CD14-positive monocyte (primary cell): ENCODE data around the gene EXTL2. TPM values are rescaled to one million over a fixed set of nuclear protein-coding genes. Genes with fewer than 3 reads are reported as not detected.
A peak's percentile ranks its signal among the peaks of the same experiment; 100 is the strongest.

ENCODE experiments used
- DNase-seq, 3 donors: peaks; one replicate each; pipeline ENCODE4 v3.0.0-alpha.2; 2011 to 2022
- H2AFZ ChIP-seq: 2 replicates; pipeline ENCODE4 v1.6.0; 2012; ENCODE audit warnings: mild to moderate bottlenecking, low read depth, low read length, inconsistent platforms; ENCODE audit not compliant: insufficient read depth, poor library complexity, severe bottlenecking
- H3K27ac ChIP-seq, 2 donors: 1 replicate in 1 of 2; 2 replicates in 1 of 2; pipeline ENCODE4 v1.5.1; 2012 to 2013; ENCODE audit warnings: low read length in 2 of 2, control low read depth in 1 of 2, inconsistent platforms in 1 of 2, low read depth in 1 of 2, mild to moderate bottlenecking in 1 of 2
- H3K27me3 ChIP-seq, 2 donors: one replicate each; pipeline versions ENCODE4 v1.6.0 to v1.6.1; 2011 to 2013; ENCODE audit warnings: low read length in 2 of 2; ENCODE audit not compliant: control insufficient read depth in 2 of 2, insufficient read depth in 2 of 2
- H3K36me3 ChIP-seq, 2 donors: replicated peaks in 1 of 2; 1 replicate in 1 of 2; 2 replicates in 1 of 2; pipeline versions ENCODE4 v1.5.1 to v1.6.1; 2012 to 2013; ENCODE audit warnings: low read length in 2 of 2, control low read depth in 1 of 2, inconsistent platforms in 1 of 2, mild to moderate bottlenecking in 1 of 2; ENCODE audit not compliant: insufficient read depth in 2 of 2, control insufficient read depth in 1 of 2
- H3K4me1 ChIP-seq, 2 donors: 1 replicate in 1 of 2; 2 replicates in 1 of 2; pipeline versions ENCODE4 v1.5.1 to v1.6.1; 2012 to 2013; ENCODE audit warnings: low read length in 2 of 2, control low read depth in 1 of 2, inconsistent platforms in 1 of 2, mild to moderate bottlenecking in 1 of 2, moderate library complexity in 1 of 2; ENCODE audit not compliant: insufficient read depth in 2 of 2, control insufficient read depth in 1 of 2
- H3K4me2 ChIP-seq: replicated peaks from 2 replicates; pipeline ENCODE3; 2012; ENCODE audit warnings: low read length, moderate library complexity, mild to moderate bottlenecking; ENCODE audit not compliant: poor library complexity, severe bottlenecking; ENCODE audit errors: extremely low read depth
- H3K4me3 ChIP-seq, 3 experiments: fragments of 200-600 bp in 1 of 3; sonication (generic) in 1 of 3; replicated peaks in 1 of 3; 1 replicate in 2 of 3; 2 replicates in 1 of 3; pipeline ENCODE4 v1.5.1; 2011 to 2013; ENCODE audit warnings: low read length in 3 of 3, mild to moderate bottlenecking in 3 of 3, control low read depth in 2 of 3, low read depth in 2 of 3, inconsistent platforms in 1 of 3, moderate library complexity in 1 of 3
- H3K79me2 ChIP-seq: 2 replicates; pipeline ENCODE4 v1.6.0; 2012; ENCODE audit warnings: mild to moderate bottlenecking, control low read depth, inconsistent platforms, low read length, moderate library complexity; ENCODE audit not compliant: insufficient read depth
- H3K9ac ChIP-seq: 2 replicates; pipeline ENCODE4 v1.6.0; 2017; ENCODE audit warnings: low read length, mild to moderate bottlenecking; ENCODE audit not compliant: insufficient read depth, poor library complexity, severe bottlenecking
- H3K9me3 ChIP-seq, 2 donors: replicated peaks in 1 of 2; 1 replicate in 1 of 2; 2 replicates in 1 of 2; pipeline versions ENCODE4 v1.5.1 to v1.6.1; 2012 to 2013; ENCODE audit warnings: low read length in 2 of 2, control low read depth in 1 of 2; ENCODE audit not compliant: control insufficient read depth in 1 of 2, insufficient read depth in 1 of 2
- H4K20me1 ChIP-seq: 2 replicates; pipeline ENCODE4 v1.6.0; 2012; ENCODE audit warnings: mild to moderate bottlenecking, low read length, control low read depth, moderate library complexity; ENCODE audit not compliant: insufficient read depth
- H3K27ac Mint-ChIP-seq, 7 donors: one replicate each; pipeline ENCODE4 v1.8.0; 2020; ENCODE audit warnings: mild to moderate bottlenecking in 7 of 7, mixed read lengths in 7 of 7, moderate library complexity in 6 of 7, inconsistent platforms in 2 of 7
- H3K27me3 Mint-ChIP-seq, 3 donors: one replicate each; pipeline ENCODE4 v1.8.0; 2021 to 2022; ENCODE audit warnings: low read depth in 3 of 3, mild to moderate bottlenecking in 3 of 3, mixed read lengths in 3 of 3, moderate library complexity in 3 of 3, inconsistent platforms in 1 of 3
- H3K36me3 Mint-ChIP-seq, 2 donors: one replicate each; pipeline ENCODE4 v1.8.0; 2020; ENCODE audit warnings: mixed read lengths in 2 of 2, inconsistent platforms in 1 of 2, mild to moderate bottlenecking in 1 of 2
- H3K4me1 Mint-ChIP-seq: one replicate; pipeline ENCODE4 v1.8.0; 2020; ENCODE audit warnings: mild to moderate bottlenecking, mixed read lengths
- H3K4me3 Mint-ChIP-seq, 2 donors: one replicate each; pipeline ENCODE4 v1.8.0; 2020; ENCODE audit warnings: mild to moderate bottlenecking in 2 of 2, mixed read lengths in 2 of 2, moderate library complexity in 1 of 2
- H3K9me3 Mint-ChIP-seq, 7 donors: one replicate each; pipeline ENCODE4 v1.8.0; 2020 to 2022; ENCODE audit warnings: mixed read lengths in 7 of 7, mild to moderate bottlenecking in 6 of 7, moderate library complexity in 6 of 7, inconsistent platforms in 2 of 7
- WGBS: methylation state at CpG from one replicate; pipeline ENCODE4 v1.1.5; 2013; ENCODE audit warnings: missing lambda C conversion rate; ENCODE audit not compliant: insufficient coverage; 5-methylcytosine and 5-hydroxymethylcytosine counted together
- intact Hi-C, 2 donors: fragments of 100-400 bp; cut with micrococcal nuclease; formaldehyde crosslinking; loops; one replicate each; pipeline versions ENCODE4 v1.15.0 to v1.15.1; 2023
- polyA plus RNA-seq, 3 donors: library from polyadenylated mRNA; depleted of rRNA in 1 of 3; unstranded in 2 of 3; stranded (reverse) in 1 of 3; fragments of 300-500 nt in 2 of 3; fragments of >200 nt in 1 of 3; fragmentation: Illumina TruSeq in 2 of 3; gene quantifications; 1 replicate in 2 of 3; 2 replicates in 1 of 3; pipeline ENCODE4 v1.2.3, GENCODE V29; 2012 to 2021
- TF ChIP-seq, protein P1 (sequence below): fragments of 200-600 bp; IDR thresholded peaks from one replicate; pipeline ENCODE4 v1.8.0; 2022; ENCODE audit warnings: antibody characterized with exemption, mild to moderate bottlenecking

The EXTL2 gene
- polyA plus RNA-seq, 3 donors = 0.89 to 1.2 (median 0.92) TPM

DNA sequence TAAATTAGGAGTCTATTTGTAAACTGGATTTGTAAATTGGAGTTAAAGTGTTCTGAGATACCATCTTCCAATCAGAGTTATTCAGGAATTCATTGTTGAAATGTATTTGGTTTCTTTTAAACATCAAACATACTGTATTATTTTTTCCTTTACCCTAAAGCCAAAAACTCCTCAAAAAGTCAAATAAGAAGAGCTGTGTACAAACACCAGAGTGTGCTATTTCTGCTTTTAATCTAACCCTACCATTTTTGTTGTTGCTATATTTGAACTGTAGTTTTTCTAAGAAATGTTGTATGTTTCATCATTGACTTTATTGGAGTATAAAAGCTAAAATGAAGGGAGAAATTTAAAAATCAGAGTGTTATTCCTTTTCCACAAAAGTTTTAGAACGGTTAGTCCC is 37.1 kb upstream of the EXTL2 start:
- H3K4me2 ChIP-seq = no peak overlapping the region
- no peak overlapping the region for H3K9ac ChIP-seq
- H3K4me1 ChIP-seq = peaks cover 0 to 3% of the 10 kb centered on the region in 2 donors
- TF ChIP-seq, protein P1, sequence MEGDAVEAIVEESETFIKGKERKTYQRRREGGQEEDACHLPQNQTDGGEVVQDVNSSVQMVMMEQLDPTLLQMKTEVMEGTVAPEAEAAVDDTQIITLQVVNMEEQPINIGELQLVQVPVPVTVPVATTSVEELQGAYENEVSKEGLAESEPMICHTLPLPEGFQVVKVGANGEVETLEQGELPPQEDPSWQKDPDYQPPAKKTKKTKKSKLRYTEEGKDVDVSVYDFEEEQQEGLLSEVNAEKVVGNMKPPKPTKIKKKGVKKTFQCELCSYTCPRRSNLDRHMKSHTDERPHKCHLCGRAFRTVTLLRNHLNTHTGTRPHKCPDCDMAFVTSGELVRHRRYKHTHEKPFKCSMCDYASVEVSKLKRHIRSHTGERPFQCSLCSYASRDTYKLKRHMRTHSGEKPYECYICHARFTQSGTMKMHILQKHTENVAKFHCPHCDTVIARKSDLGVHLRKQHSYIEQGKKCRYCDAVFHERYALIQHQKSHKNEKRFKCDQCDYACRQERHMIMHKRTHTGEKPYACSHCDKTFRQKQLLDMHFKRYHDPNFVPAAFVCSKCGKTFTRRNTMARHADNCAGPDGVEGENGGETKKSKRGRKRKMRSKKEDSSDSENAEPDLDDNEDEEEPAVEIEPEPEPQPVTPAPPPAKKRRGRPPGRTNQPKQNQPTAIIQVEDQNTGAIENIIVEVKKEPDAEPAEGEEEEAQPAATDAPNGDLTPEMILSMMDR = no peak
- H3K79me2 ChIP-seq = no peaks in the 10 kb centered on the region
- H3K4me1 Mint-ChIP-seq = peaks cover 9% of the 10 kb centered on the region
- intact Hi-C loops = no loop called here
- no peak for DNase-seq
- H3K9me3 Mint-ChIP-seq = peaks cover 0 to 9% (median 2%) of the 10 kb centered on the region in 7 donors
- H3K36me3 Mint-ChIP-seq = peaks cover 45 to 51% of the 10 kb centered on the region in 2 donors
- H4K20me1 ChIP-seq = peaks cover 8% of the 10 kb centered on the region
- no CpG with 5 or more reads among the region's 1 CpG for WGBS
- no peaks in the 10 kb centered on the region for H3K27me3 ChIP-seq
- no peaks in the 10 kb centered on the region for H3K9me3 ChIP-seq
- no peak overlapping the region for H3K4me3 Mint-ChIP-seq
- H3K4me3 ChIP-seq = no peak overlapping the region
- no peaks in the 10 kb centered on the region for H3K27me3 Mint-ChIP-seq
- H3K27ac ChIP-seq = no peak overlapping the region
- peak overlapping the region in 1 of 7 donors; percentile 15 for H3K27ac Mint-ChIP-seq
- H3K36me3 ChIP-seq = peaks cover 15 to 70% of the 10 kb centered on the region in 2 donors
- H2AFZ ChIP-seq = no peak overlapping the region

DNA sequence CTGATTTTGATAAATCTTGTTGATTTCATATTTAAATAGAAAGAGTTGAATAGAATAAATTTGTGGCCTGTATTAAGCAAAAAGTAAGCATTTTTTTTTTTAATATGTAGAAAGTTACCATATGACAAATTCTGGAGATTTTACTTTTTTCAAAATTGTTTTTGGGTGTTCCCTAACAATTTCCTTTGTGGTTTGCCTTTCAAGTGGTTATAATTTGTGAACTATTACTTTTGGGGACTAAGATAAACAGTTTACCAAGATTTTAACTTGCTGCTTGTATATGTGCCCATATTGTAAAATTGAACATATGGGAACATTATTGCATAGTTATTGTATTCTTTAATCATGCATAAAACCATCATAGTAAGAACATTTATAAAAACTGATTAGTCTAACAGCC is 35.9 kb upstream of the EXTL2 start:
- intact Hi-C loops = no loop called here
- Mint-ChIP-seq H3K9me3 (peaks cover 0 to 9% (median 2%) of the 10 kb centered on the region in 7 donors), H3K36me3 (peaks cover 46 to 49% of the 10 kb centered on the region in 2 donors), H3K27ac (no peak overlapping the region), H3K27me3 (no peaks in the 10 kb centered on the region), H3K4me3 (no peak overlapping the region), H3K4me1 (no peaks in the 10 kb centered on the region)
- Histone ChIP-seq H3K27me3 (no peaks in the 10 kb centered on the region), H3K9ac (no peak overlapping the region), H2AFZ (no peak overlapping the region), H4K20me1 (peaks cover 6% of the 10 kb centered on the region), H3K27ac (no peak overlapping the region), H3K4me2 (no peak overlapping the region), H3K79me2 (no peaks in the 10 kb centered on the region), H3K36me3 (peaks cover 21 to 73% of the 10 kb centered on the region in 2 donors), H3K4me3 (no peak overlapping the region), H3K9me3 (no peaks in the 10 kb centered on the region), H3K4me1 (no peaks in the 10 kb centered on the region)
- TF ChIP-seq, protein P1 = no peak
- DNase-seq = no peak
